ENCODE data around the gene CD93. TPM values are rescaled to one million over a fixed set of nuclear protein-coding genes. Genes with fewer than 3 reads are reported as not detected.

Gene CD93
- total RNA-seq, 1 experiment from 2014 or later, result not detected

DNA sequence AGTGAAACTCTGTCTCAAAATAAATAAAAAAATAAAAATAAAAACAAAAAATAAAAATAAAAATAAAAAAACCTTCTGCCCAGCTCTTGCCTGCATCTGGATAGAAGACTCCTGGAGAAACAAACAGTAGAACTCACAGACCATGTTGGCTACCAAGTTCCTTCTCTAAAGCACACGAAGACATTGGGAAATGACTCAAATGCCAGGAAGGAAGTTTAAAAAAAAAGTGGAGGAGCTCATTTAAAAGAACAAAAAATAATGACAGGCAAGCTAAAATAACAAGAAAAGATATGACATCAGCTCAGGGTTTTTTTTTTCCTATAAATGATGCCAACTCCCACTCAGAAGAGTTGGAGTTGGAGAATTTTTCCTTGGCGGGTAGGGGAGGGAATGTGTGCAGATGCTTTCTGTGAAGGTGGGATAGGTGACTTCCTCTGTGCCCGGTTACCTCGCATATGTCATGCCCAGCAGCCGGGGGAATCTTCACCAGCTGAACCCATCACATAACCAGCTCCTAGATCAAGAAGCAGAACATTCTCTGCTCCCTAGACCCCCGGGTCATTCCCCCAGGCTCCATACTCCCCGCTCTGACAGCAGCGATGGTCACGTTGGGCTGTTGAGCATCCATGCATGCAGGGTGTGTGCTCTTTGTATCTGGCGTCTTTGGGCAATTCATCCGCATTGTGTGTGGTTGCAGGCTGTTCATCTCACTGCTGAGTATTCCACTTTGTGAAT is 17.3 kb upstream of the CD93 start:
- Histone ChIP-seq H3F3A (ENCODE audit: low read length, unreplicated experiment) (no peaks in the 10 kb centered on the region), H3K9me3 (ENCODE audit: low read length) (no peaks in the 10 kb centered on the region), H3K9me2 (replicated peaks; ENCODE audit: low read length) (no peaks in the 10 kb centered on the region), H3K79me2 (ENCODE audit: low read length) (no peaks in the 10 kb centered on the region), H3K4me1 (ENCODE audit: insufficient read depth, low read length) (peaks cover 10% of the 10 kb centered on the region), H3K27me3 (ENCODE audit: low read length) (peaks cover 6% of the 10 kb centered on the region; the same call in 1 of the 2 replicates), H4K20me1 (ENCODE audit: low read length) (no peaks in the 10 kb centered on the region), H3K4me3 (ENCODE audit: low read length) (no peak overlapping the region), H3K27ac (ENCODE audit: low read length) (no peak overlapping the region), H3K36me3 (ENCODE audit: low read depth, low read length) (no peaks in the 10 kb centered on the region), H3K9ac (ENCODE audit: low read length) (no peak overlapping the region), H2AFZ (ENCODE audit: low read length) (no peak overlapping the region), H3K4me2 (ENCODE audit: low read length) (no peak overlapping the region)
- POLR2A ChIA-PET (ENCODE audit: unreplicated experiment), result no interaction called here
- DNase-seq (no peak), ATAC-seq (no peak)
- BruUV-seq (replicated peaks), result no TSS peak
- CTCF ChIA-PET, result no interaction called here
- intact Hi-C loops (cut with micrococcal nuclease), result no loop called here
- TF ChIP-seq, protein P1, sequence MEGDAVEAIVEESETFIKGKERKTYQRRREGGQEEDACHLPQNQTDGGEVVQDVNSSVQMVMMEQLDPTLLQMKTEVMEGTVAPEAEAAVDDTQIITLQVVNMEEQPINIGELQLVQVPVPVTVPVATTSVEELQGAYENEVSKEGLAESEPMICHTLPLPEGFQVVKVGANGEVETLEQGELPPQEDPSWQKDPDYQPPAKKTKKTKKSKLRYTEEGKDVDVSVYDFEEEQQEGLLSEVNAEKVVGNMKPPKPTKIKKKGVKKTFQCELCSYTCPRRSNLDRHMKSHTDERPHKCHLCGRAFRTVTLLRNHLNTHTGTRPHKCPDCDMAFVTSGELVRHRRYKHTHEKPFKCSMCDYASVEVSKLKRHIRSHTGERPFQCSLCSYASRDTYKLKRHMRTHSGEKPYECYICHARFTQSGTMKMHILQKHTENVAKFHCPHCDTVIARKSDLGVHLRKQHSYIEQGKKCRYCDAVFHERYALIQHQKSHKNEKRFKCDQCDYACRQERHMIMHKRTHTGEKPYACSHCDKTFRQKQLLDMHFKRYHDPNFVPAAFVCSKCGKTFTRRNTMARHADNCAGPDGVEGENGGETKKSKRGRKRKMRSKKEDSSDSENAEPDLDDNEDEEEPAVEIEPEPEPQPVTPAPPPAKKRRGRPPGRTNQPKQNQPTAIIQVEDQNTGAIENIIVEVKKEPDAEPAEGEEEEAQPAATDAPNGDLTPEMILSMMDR (conservative IDR thresholded peaks at IDR 0.05; ENCODE audit: low read depth, low read length), result no peak
- no peak for TF ChIP-seq EZH2phosphoT487 (IDR thresholded peaks at IDR 0.05; ENCODE audit: borderline replicate concordance, low read length)
- no peak for TF ChIP-seq EZH2 (IDR thresholded peaks at IDR 0.05; ENCODE audit: low read length, unreplicated experiment)

DNA sequence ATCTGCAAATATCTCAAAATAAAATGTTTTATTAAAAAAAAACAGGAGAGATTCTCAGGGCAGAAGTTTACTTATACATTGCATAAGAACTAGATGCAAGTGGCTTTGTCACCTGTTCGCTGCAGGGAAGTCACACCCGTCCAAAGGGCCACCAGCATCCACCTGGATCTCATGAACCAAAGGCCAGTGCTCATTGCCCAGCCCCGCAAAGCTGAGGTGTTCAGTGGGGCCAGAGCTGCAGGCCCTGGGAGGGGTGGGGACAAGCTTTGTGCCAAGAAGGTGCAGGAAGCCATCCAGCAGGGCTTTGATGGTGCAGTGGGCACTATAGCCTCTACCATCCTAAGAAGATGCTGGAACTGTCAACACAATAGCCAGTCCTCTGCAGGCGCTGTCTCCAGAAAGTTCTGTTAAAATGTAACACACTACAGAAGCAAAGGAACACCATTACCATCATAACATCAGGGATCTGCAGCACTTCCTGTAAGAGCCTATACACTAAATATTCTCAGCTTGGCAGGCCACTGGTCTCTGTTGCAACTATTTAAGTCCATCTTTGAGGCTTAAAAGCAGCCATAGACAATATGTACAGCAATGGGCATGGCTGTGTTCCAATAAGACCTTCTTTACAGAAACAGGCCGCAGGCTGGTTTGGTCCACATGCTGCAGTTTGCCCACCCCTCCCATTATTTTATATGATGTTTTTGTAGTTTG is 15.7 kb upstream of the CD93 start:
- Histone ChIP-seq H3K9ac (ENCODE audit: low read length) (no peak overlapping the region), H3K9me2 (replicated peaks; ENCODE audit: low read length) (no peaks in the 10 kb centered on the region), H3K36me3 (ENCODE audit: low read depth, low read length) (no peaks in the 10 kb centered on the region), H3K4me1 (ENCODE audit: insufficient read depth, low read length) (peaks cover 10% of the 10 kb centered on the region), H3K27ac (ENCODE audit: low read length) (no peak overlapping the region), H4K20me1 (ENCODE audit: low read length) (no peaks in the 10 kb centered on the region), H3K4me3 (ENCODE audit: low read length) (no peak overlapping the region), H3F3A (ENCODE audit: low read length, unreplicated experiment) (no peaks in the 10 kb centered on the region), H3K27me3 (ENCODE audit: low read length) (peaks cover 6% of the 10 kb centered on the region; the same call in 1 of the 2 replicates), H3K4me2 (ENCODE audit: low read length) (no peak overlapping the region), H3K9me3 (ENCODE audit: low read length) (no peaks in the 10 kb centered on the region), H3K79me2 (ENCODE audit: low read length) (no peaks in the 10 kb centered on the region), H2AFZ (ENCODE audit: low read length) (no peak overlapping the region)
- no TSS peak for BruUV-seq (replicated peaks)
- ATAC-seq (no peak), DNase-seq (no peak)
- TF ChIP-seq, protein P1 (conservative IDR thresholded peaks at IDR 0.05; ENCODE audit: low read depth, low read length), result no peak
- TF ChIP-seq EZH2phosphoT487 (IDR thresholded peaks at IDR 0.05; ENCODE audit: borderline replicate concordance, low read length) (no peak), EZH2 (IDR thresholded peaks at IDR 0.05; ENCODE audit: low read length, unreplicated experiment) (no peak)
- ChIA-PET CTCF (no interaction called here), POLR2A (ENCODE audit: unreplicated experiment) (no interaction called here)
- intact Hi-C loops (cut with micrococcal nuclease), result no loop called here

DNA sequence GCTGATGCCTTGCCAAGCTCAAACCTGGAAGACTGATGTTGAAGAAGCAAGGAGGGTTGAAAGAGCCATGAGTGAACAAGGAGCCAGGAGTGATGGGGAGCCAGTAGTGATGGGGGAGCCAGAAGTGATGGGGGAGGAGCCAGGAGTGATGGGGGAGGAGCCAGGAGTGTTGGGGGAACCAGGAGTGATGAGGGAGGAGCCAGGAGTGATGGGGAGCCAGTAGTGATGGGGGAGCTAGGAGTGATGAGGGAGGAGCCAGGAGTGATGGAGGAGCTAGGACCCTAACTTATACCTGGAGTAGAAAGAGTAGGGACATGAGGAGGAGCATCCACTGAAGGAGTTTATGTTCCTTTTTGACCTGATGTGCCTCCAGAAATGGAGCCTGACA is 14.6 kb upstream of the CD93 start:
- no peak overlapping the region for H2AFZ ChIP-seq (ENCODE audit: low read length)
- H3K4me3 ChIP-seq (ENCODE audit: low read length), result no peak overlapping the region

More for the DNA sequence above, 14.6 kb upstream of the CD93 start:
- Histone ChIP-seq H3K9ac (ENCODE audit: low read length) (no peak overlapping the region), H3K4me1 (ENCODE audit: insufficient read depth, low read length) (peaks cover 10% of the 10 kb centered on the region), H3K9me2 (replicated peaks; ENCODE audit: low read length) (no peaks in the 10 kb centered on the region), H4K20me1 (ENCODE audit: low read length) (no peaks in the 10 kb centered on the region), H3K79me2 (ENCODE audit: low read length) (no peaks in the 10 kb centered on the region), H3K4me2 (ENCODE audit: low read length) (peak overlapping the region; percentile 29; the same call in 1 of the 2 replicates), H3F3A (ENCODE audit: low read length, unreplicated experiment) (no peaks in the 10 kb centered on the region), H3K27me3 (ENCODE audit: low read length) (peaks cover 6% of the 10 kb centered on the region; the same call in 1 of the 2 replicates), H3K27ac (ENCODE audit: low read length) (no peak overlapping the region), H3K36me3 (ENCODE audit: low read depth, low read length) (no peaks in the 10 kb centered on the region), H3K9me3 (ENCODE audit: low read length) (no peaks in the 10 kb centered on the region)
- no peak for DNase-seq
- CTCF ChIA-PET, result no interaction called here
- intact Hi-C loops (cut with micrococcal nuclease), result no loop called here
- BruUV-seq (replicated peaks), result no TSS peak
- POLR2A ChIA-PET (ENCODE audit: unreplicated experiment), result no interaction called here
- ATAC-seq, result no peak
- no peak for TF ChIP-seq EZH2 (IDR thresholded peaks at IDR 0.05; ENCODE audit: low read length, unreplicated experiment)
- TF ChIP-seq, protein P1 (conservative IDR thresholded peaks at IDR 0.05; ENCODE audit: low read depth, low read length), result no peak
- TF ChIP-seq EZH2phosphoT487 (IDR thresholded peaks at IDR 0.05; ENCODE audit: borderline replicate concordance, low read length), result no peak
